Endothelial cell of umbilical vein (primary cell): ENCODE measurements around the gene CNN2. TPM values are rescaled to one million over a fixed set of nuclear protein-coding genes. Genes with fewer than 3 reads are reported as not detected.

Experiments
- BruUV-seq: library from RNA; stranded (reverse); fragments of 400-500 nt; replicated peaks from 2 replicates; lab custom pipeline; 2021; lab: Mats Ljungman, UMichigan
- CTCF ChIA-PET: fragments of 300-600, 350-600 bp; sonication (Branson Sonifier 250); formaldehyde crosslinking; loops from one replicate; lab custom pipeline; 2021; ENCODE audit warnings: antibody characterized with exemption, inconsistent platforms; lab: Charles Lee
- POLR2A ChIA-PET: fragments of 300-600, 350-600 bp; sonication (Branson Sonifier 250); formaldehyde crosslinking; loops from one replicate; lab custom pipeline; 2021; ENCODE audit warnings: antibody characterized with exemption, inconsistent platforms; lab: Charles Lee
- DNase-seq: peaks from one replicate; pipeline ENCODE4 v3.0.0-alpha.2; 2011; ENCODE audit warnings: low read depth, low spot score
- FAIRE-seq: peaks from 2 replicates; lab custom pipeline; 2011; peaks lifted over from hg19 to GRCh38; lab: Jason Lieb, UNC
- H2AFZ ChIP-seq: 2 replicates; pipeline ENCODE4 v1.6.0; 2012; ENCODE audit warnings: low read depth, low read length, control low read depth, inconsistent platforms
- H3K27ac ChIP-seq: 2 replicates; pipeline ENCODE4 v1.5.1; 2011; ENCODE audit warnings: low read depth, mild to moderate bottlenecking, control low read depth, low read length, moderate library complexity; ENCODE audit not compliant: insufficient read depth
- H3K27me3 ChIP-seq, 2 experiments: 2 replicates each; pipeline versions ENCODE4 v1.6.0 to v1.6.1; 2011; ENCODE audit warnings: low read length in 2 of 2, mixed read lengths in 1 of 2; ENCODE audit not compliant: control insufficient read depth in 2 of 2, insufficient read depth in 2 of 2
- H3K36me3 ChIP-seq, 2 experiments: 2 replicates in 1 of 2; 3 replicates in 1 of 2; pipeline ENCODE4 v1.5.1; 2011; ENCODE audit warnings: low read length in 2 of 2, mild to moderate bottlenecking in 1 of 2, moderate library complexity in 1 of 2; ENCODE audit not compliant: control insufficient read depth in 2 of 2, insufficient read depth in 2 of 2; ENCODE audit errors: extremely low read depth in 1 of 2
- H3K4me1 ChIP-seq: 3 replicates; pipeline ENCODE4 v1.5.1; 2011; ENCODE audit warnings: mild to moderate bottlenecking, low read length; ENCODE audit not compliant: control insufficient read depth, insufficient read depth; ENCODE audit errors: extremely low read depth
- H3K4me2 ChIP-seq: 2 replicates; pipeline ENCODE4 v1.6.1; 2011; ENCODE audit warnings: low read length, control low read depth, mixed read lengths; ENCODE audit not compliant: insufficient read depth
- H3K4me3 ChIP-seq, 3 experiments: fragments of 200-600 bp in 1 of 3; sonication (generic), shearing (Covaris generic) in 1 of 3; replicated peaks in 1 of 3; 2 replicates each; pipeline ENCODE4 v1.5.1; 2011 to 2016; ENCODE audit warnings: control low read depth in 3 of 3, low read length in 3 of 3, mild to moderate bottlenecking in 2 of 3, inconsistent platforms in 1 of 3, low read depth in 1 of 3, moderate library complexity in 1 of 3; ENCODE audit not compliant: insufficient read depth in 1 of 3
- H3K79me2 ChIP-seq: 2 replicates; pipeline ENCODE4 v1.6.0; 2012; ENCODE audit warnings: low read length, inconsistent platforms; ENCODE audit not compliant: control insufficient read depth, insufficient read depth
- H3K9ac ChIP-seq: replicated peaks from 2 replicates; pipeline ENCODE3; 2011; ENCODE audit warnings: low read length, control low read depth; ENCODE audit not compliant: insufficient read depth; ENCODE audit errors: extremely low read depth
- H3K9me1 ChIP-seq: replicated peaks from 3 replicates; pipeline ENCODE4 v1.6.0; 2011; ENCODE audit warnings: mild to moderate bottlenecking, low read length; ENCODE audit not compliant: control insufficient read depth, insufficient read depth; ENCODE audit errors: extremely low read depth
- H3K9me3 ChIP-seq: replicated peaks from 2 replicates; pipeline ENCODE4 v1.5.1; 2012; ENCODE audit warnings: low read length, inconsistent platforms; ENCODE audit not compliant: control insufficient read depth, insufficient read depth
- H4K20me1 ChIP-seq: replicated peaks from 2 replicates; pipeline ENCODE3; 2011; ENCODE audit warnings: mild to moderate bottlenecking, low read length; ENCODE audit not compliant: control insufficient read depth, insufficient read depth; ENCODE audit errors: extremely low read depth
- CTCF ChIP-seq, 2 donors: IDR thresholded peaks; 1 replicate in 1 of 2; 2 replicates in 1 of 2; pipeline ENCODE4 v1.5.1; 2011; ENCODE audit warnings: low read length in 2 of 2, mild to moderate bottlenecking in 2 of 2, moderate library complexity in 2 of 2, control low read depth in 1 of 2, inconsistent platforms in 1 of 2, low read depth in 1 of 2; ENCODE audit not compliant: insufficient read depth in 1 of 2; ENCODE audit errors: extremely low read depth in 1 of 2
- EZH2 ChIP-seq: IDR thresholded peaks from 2 replicates; pipeline ENCODE4 v1.6.1; 2012; ENCODE audit warnings: borderline replicate concordance, low read depth, mild to moderate bottlenecking, moderate library complexity, low read length, inconsistent platforms; ENCODE audit not compliant: severe bottlenecking
- POLR2A ChIP-seq: IDR thresholded peaks from 2 replicates; pipeline ENCODE4 v1.6.1; 2012; ENCODE audit warnings: low read depth, mild to moderate bottlenecking, control low read depth, low read length
- dilution Hi-C: fragments of 300-500 bp; cut with MboI; formaldehyde crosslinking; loops from one replicate; pipeline ENCODE4 v1.15.0; 2019; ENCODE audit warnings: low sequenced_read_pairs; ENCODE audit not compliant: extremely low pct_ligation_motif_present
- intact Hi-C: fragments of 100-400 bp; cut with micrococcal nuclease; formaldehyde crosslinking; loops from one replicate; pipeline ENCODE4 v1.10.0; 2022
- polyA plus RNA-seq, 4 experiments: library from polyadenylated mRNA; depleted of rRNA in 3 of 4; stranded (reverse) in 3 of 4; unstranded in 1 of 4; fragments of >200 nt; gene quantifications; 2 replicates each; pipeline versions ENCODE4 v1.2.1 to v1.2.3, GENCODE V29; 2011 to 2012; ENCODE audit warnings: missing spikeins in 1 of 4
- total RNA-seq: library from RNA; stranded (reverse); gene quantifications from 2 replicates; pipeline ENCODE4 v1.2.3, GENCODE V29; 2021

The CNN2 gene
- total and polyA plus RNA-seq, 2 donors (not counting 3 experiments of a cell fraction or from before 2014, with no cell fraction given), result 207 to 286 TPM

- FAIRE-seq, result peak; percentile 86
Measured at GRCh38 chr19:1001538-1002166, 24.8 kb upstream of the CNN2 start.

More at GRCh38 chr19:1001538-1002166, 24.8 kb upstream of the CNN2 start:
- no peaks in the 10 kb centered on the region for H3K9me3 ChIP-seq
- POLR2A ChIA-PET, result no interaction called here
- CTCF ChIA-PET, result interaction anchor here (0.6 to 1.4 kb wide), 6 partner anchors 20 to 191 kb away, joined by 3 to 5 read pairs (median 4); partner anchors contain the start of gene RNU6-2
- H3K4me1 ChIP-seq, result no peaks in the 10 kb centered on the region
- TF ChIP-seq CTCF (IDR thresholded peaks at IDR 0.05; ENCODE audit: extremely low read depth in 1 of 2, insufficient read depth in 1 of 2, low read depth in 1 of 2, low read length in 2 of 2) (peak; percentile 84 to 89), POLR2A (no peak), EZH2 (no peak)
- no peaks in the 10 kb centered on the region for H3K79me2 ChIP-seq
- H3K9ac ChIP-seq, result no peak overlapping the region
- dilution Hi-C loops (no loop called here), intact Hi-C loops (loop anchor here (1.0 to 2.0 kb wide), 2 partner anchors 19 to 80 kb away; partner anchors contain the start of genes RNU6-2 and TMEM259)
- DNase-seq, result peak; percentile 37
- BruUV-seq, result no TSS peak
- H3K4me2 ChIP-seq, result no peak overlapping the region
- H3K27ac ChIP-seq, result no peak overlapping the region
- H3K9me1 ChIP-seq, result no peaks in the 10 kb centered on the region
- H4K20me1 ChIP-seq, result no peaks in the 10 kb centered on the region
- no peak overlapping the region for H3K4me3 ChIP-seq
- H3K27me3 ChIP-seq, result peaks cover 17 to 19% of the 10 kb centered on the region in 2 experiments
- no peak overlapping the region for H2AFZ ChIP-seq
- no peaks in the 10 kb centered on the region for H3K36me3 ChIP-seq
